HG03103 (cell line): Measurements from ENCODE around the gene SSC5D.
"Not testable (repeated sequence)": the region's sequence is repeated elsewhere in the genome, so short reads cannot be mapped to it uniquely, and the experiment has no call there.

Experiments
- ATAC-seq: cut with Tn5 transposase; IDR thresholded peaks from one replicate; pipeline ENCODE4 v1.9.1; 2021; ENCODE audit warnings: low read depth; ENCODE audit not compliant: unreplicated experiment

SSC5D gene

DNA sequence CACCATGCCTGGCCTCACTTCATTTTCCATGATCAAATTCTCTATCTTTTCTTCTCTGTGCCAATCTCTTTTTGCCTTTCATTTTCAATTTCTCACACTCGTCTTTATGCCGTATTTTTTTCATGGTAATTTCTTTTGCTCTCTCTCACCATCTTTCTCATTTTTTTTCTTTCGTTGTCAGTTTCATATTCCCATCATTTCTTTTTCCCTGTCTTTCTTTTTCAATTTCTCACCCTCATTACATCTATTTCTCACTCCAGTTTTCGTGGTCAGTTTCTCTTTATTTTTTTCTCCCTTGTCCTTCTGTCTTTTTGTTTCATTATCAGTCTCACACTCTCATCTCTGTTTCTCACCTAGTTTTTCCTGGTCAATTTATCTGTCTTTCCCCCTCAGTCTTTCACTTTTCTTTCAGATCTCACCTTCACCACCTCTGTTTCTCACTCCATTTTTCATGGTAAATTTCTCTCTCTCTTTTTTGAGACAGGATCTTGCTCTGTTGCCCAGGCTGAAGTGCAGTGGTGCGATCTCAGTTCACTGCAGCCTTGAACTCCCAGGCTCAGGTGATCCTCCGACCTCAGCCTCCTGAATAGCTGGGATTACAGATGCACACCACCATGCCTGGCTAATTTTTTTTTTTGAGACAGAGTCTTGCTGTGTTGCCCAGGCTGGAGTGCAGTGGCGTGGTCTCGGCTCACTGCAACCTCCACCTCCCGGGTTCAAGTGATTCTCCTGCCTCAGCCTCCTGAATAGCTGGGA is 14.1 kb downstream of the SSC5D start:
- ATAC-seq = no peak

DNA sequence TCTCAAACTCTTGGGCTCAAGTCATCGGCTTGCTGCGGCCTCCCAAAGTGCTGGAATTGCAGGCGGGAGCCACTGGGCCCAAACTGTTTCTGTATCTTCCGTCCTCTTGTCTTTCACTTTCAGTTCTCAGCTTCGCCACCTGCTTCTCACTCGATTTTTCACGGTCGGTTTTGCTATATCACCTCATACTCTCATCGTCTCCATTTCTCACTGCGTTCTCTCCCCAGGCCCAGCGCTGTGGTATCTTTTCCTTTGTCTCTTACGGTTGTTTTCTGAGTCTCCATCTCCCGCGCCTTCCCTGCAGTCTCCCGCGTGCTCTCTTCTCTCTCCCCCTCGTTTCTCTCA is 14.9 kb downstream of the SSC5D start:
- ATAC-seq = no peak

DNA sequence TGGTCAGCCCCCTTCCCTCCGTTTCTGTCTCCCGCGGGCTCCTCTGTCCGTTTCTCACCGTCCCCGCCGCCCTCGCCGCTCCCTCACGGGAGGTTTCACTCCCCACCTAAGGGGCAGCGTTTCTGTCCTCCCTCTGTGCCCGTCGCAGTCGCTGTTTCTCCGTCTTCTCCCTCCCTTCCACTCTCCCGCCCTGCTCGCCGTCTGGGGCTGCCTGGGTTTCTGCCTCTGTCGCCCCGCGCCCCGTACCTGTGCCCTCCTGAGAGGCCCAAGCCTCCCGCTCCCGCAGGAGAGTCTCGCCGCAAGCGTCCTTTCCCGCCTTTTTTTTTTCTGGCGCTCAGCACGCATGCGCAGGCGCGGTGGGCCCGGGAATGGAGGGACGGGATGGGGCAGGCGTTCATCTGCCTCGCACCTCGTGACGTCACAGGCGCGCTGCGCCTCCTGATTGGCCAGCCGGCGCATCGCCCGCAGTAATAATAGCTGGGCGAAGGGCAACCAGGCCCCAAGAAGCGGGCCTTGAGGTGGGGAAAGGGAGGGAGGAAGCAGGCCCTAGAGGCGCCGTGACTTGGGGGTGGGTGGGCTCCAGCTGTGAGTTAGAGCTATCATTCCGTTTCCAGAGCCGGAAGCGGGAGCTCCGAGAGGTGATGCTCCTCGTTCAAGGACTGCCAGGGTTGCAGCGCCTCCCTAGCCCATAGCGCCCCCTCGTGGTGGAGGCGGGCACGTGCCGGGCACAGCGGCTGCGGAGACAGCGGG is 15.4 kb downstream of the SSC5D start:
- peak; percentile 95 for ATAC-seq

DNA sequence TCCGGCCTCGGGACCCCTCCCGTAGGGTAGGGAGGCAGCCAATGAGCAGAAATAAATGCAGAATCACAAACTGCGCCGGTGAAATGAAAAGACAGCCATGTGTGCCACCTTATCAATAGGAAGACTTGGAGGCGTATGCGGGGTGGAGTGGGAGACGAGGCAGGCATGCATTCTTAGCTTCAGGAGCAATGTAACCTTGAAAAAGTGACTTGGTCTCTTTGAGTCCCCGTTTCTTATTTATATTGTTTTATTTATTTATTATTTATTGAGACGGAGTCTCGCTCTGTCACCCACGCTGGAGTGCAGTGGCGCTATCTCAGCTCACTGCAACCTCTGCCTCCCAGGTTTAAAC is 16.0 kb downstream of the SSC5D start:
- no peak for ATAC-seq

DNA sequence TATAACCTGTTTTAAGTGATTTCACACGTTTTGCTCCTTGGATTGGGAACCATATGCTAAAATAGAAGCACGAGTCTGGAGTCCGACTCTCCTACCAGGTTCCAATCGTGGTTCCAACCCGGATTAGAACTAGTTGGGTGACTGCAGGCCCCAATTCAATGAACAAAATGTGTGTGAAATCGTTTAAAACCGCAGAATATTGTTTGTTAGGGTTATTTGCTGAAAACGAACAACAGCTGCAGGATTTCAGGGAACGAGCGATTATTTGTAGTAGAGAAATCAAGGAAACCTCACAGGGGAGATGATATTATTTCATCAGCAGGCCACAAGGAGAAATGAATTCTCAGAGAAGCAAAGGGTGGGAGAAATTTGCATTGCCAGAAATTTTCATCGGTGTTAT is 16.7 kb downstream of the SSC5D start:
- no peak for ATAC-seq

DNA sequence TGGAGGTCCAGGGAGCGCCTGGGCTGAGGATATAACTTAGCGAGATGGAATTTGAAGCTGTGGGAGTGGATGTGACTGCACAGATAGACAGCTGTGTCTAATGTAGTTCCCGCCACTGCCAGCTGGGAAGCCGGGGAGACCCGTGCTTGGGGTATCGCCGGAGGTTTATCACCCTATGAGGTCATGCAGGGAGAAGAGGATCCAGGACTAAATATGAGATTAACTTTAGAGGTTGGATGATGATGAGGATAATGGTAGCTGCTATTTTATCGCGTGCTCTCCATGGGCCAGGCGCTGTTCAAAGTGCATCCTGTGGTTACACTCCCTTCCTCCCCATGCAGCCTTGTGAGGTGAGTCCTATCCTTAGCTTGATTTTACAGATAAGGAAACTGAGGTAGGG is 19.9 kb downstream of the SSC5D start:
- no peak for ATAC-seq

DNA sequence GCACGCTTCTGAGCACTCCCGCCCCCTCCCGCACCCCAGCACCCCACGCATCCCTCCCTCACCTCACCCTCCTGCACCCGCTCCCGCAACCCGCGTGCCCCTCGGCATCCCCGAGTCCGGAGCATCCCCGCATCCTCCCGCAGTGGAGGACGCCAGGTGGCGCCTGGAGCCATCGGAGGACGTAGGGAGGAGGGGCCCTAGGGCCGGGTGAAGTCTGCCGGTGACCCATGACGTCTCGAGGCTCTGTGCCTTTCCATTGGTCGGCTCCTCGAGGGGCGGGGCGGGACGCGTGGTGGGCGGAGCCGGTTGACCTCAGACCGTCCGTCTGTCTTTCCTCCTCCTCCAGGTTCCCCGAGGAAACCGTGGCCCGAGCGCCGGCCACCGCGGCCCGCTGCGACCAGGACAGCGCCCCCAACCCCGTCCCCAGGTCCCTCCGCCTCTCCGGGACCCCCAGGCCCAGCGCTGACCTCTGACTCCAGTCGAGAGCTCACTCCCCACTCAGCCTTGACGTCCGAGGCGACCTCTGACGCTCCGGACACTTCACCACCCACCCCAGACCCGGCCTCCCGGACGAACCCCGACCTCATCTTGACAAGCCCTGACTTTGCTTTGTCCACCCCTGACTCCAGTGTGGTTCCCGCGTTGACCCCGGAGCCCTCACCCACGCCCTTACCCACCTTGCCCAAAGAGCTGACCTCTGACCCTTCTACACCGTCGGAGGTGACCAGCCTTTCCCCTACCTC is 28.8 kb downstream of the SSC5D start:
- peak; percentile 98 for ATAC-seq

DNA sequence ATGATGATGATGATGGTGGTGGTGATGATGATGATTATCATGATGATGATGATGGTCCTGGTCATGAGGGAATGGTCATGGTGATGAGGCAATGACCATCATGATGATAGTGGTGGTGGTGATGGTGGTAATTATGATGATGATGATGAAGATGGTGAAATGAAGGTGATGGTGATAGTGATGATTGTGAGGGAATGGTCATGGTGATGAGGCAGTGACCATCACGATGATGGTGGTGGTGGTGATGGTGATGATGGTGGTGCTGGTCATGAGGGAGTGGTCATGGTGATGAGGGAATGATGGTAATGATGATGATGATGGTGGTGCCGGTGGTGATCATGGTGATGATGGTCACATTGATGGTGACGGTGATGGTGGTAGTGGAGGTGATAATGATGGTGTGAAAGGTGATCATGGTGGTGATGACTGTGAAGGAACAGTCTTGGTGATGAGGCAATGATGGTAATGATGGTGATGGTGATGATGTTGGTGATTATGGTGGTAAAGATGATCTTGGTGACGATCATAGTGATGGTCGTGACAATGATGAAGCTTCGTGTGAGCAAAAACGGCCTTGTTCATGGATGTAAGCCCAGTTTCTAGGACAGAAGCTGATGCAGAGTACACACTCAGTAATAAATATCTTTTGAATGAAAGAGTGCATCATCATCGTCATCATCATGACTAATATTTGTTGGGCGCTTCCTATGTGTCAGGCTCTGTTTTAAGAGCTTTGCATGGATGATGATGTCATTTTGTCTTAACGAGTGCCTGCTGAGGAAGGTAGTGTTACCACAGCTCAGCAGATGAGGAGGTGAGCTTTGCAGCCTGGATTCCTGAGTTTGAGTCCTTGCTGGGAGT is 31.4 kb downstream of the SSC5D start:
- ATAC-seq = no peak

DNA sequence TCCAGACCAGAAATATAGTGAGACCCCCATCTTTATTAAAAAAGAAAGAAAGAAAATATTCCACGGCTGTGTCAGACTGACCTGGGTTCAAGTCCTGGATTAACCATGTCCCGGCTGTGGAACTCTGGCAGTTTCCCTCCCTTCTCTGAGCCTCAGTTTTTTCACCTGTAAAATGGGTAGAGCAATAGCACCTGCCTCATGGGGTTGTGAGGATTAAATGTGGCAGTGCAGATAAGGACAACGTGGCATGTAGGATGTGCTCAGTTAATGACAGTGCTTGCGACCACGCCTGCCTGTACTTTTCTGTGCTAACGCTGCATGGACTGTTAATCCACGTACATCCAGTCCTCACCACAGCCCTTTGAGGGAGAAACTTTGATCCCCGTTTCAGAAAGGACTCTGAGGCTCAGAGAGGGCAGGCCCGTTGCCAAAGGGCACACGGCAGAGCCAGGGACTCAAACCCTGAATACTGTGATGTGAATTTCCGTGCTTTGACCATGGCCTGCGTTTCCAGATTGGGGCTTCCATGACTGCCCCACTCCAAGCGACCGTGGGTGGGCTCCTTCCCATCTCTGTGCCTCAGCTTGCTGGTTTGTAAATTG is 32.6 kb downstream of the SSC5D start:
- ATAC-seq = no peak

DNA sequence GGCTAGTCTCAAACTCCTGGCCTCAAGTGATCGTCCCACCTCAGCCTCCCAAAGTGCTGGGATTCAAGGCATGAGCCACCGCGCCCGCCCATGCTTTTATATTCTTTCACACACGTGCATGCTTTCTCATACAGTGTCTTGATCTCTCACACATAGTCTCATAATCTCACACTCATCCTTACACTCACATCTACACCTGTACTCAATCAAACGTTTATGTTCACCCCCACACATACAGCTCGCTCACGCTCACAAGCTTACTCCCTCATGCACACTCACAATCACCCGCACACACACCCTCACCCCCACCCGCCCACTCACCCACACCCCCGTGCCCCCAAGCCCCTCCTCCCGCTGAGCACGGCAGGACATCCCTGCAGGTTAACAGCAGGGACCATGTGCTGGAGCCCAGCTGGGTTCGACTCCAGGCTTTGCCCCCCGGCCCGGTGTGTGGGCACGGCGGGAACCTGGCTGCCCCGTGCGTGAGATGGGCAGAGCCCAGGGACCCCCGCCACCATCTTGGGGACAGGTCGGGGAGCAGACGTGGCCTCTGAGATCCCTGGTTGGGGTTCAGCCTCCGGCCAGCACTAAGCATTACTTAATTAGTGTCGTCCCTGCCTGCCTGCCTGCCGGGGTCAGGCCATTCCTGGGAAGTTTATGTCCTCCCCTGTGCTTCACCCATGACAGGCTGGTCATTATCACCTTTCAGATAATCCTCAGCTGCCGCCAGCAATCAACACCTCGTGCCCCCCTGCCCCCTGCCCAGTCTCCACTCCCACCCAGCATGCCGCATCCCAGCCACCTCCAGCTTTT is 37.3 kb downstream of the SSC5D start:
- no peak for ATAC-seq

DNA sequence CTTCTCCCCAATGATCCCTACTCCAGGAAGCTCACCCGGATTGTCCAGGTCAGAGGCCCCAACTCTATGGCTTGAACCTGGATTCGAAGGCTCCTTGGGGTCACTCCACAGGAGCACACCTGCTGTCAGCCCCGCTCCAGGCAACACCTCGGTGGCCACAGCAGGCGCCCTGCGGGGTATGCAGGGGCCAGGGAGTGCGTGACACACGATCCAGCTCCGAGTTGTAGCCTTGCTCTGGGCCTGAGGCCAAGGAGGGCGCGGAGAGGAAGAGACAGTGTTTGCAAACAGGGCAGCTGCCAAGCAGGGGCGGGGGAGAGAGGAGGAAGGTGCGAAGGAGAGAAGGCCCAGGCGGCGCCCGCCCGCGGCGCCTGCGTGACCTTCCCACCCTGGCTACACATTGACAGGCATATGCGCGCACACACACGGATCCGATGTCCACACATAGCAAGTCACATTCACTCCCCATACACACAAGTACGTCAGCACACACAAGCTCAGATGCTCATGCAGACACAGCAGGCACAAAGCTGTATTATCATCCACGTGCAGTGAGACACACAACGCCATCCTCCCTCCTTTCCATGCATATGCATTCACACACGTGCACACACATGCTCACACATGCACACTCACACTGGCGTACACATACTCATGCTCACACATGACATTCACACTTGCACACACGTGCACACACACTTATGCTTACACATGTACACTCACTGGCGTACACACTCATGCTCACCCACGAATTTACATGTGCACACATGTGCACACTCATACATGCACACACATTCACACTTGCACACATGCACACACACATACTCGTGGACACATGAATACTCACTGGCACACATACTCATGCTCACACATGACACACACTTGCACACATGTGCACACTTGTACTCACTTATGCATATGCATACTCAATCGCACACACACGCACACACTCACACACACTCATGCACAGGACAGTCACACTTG is 38.3 kb downstream of the SSC5D start:
- ATAC-seq = no peak

DNA sequence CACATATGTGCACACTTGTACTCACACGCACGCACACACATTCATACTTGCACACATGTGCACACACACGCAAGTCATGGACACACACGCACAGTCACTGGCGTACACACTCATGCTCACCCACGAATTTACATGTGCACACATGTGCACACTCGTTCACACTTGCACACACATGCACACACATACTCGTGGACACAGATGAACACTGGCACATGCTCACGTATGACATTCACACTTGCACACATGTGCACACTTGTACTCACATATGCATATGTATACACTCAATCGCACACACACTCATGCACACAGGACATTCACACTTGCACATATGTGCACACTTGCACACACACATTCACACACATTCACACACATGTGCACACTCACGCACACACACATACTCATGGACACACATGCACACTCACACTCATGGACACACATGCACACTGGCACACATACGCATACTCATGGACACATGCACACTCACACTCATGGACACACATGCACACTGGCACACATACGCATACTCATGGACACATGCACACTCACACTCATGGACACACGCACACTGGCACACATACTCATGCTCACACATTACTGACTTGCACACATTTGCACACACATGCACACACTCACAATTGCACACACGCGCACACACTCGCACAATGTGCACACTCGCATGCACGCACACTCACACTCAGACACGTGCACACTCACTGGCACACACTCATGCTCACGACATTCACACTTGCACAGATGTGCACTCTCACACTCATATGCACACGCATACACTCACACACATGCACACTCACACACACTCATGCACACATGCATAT is 39.2 kb downstream of the SSC5D start:
- ATAC-seq = no peak

DNA sequence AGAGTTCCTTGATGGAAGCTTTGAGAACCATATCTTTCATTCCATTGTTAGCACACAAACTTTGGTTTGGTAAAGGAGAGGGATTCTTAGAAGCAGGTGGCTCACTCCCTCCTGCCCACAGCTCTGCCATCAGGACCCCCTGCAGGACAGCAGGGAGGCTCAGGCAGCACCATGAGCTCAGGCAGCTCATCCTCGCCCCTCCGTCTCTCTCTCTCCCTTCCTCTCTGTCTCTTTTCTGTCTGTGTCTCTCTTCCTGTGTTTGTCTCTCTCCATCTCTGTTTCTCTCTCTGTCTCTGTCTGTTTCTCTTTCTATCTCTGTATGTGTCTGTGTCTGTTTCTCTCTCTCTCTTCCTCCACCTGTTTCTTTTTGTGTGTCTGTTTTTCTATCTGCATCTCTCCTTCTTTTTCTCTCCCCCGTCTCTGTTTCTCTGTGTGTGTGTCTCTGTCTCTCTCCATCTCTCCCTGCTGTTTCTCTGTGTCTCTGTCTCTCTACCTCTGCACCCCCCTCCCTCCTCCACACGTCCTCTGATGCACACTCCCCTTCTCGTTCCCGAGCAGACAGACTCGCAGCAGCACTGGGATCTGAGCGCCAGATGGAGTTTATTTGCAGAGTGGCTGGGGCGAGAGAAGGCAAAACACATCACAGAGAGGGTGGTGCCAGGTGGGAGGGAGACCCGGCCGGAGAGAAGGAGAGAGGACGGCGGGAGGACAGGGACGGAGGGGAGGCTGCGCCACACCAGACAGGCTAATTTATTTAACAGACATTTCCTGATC is 40.0 kb downstream of the SSC5D start:
- no peak for ATAC-seq

DNA sequence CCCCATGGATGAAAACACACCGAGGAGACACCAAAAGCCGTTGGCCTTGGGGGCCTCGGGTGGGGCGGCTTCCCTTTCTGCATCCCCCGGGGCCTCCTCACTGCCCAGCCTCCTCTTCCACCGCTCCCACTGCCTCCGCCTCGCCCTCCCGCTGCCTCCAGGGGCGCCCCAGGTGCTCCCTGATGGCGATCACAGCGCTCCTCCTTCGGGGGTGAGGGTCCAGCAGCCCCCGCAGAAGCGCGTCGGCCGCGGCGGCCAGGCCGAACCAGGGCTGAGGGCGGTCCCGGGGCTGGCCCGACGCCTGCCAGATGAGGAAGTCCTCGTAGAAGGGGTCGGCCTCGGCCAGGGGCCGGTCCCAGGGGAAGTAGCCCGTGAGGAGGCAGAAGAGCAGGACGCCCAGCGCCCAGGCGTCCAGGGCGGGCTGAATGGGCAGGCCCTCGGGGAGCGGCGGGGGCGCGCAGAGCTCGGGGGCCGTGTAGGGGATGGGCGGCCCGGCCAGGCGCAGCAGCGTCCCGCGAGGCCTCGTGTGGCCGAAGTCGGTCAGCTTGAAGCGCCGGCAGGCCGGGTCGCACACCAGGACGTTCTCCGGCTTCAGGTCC is 41.5 kb downstream of the SSC5D start:
- ATAC-seq = no peak

DNA sequence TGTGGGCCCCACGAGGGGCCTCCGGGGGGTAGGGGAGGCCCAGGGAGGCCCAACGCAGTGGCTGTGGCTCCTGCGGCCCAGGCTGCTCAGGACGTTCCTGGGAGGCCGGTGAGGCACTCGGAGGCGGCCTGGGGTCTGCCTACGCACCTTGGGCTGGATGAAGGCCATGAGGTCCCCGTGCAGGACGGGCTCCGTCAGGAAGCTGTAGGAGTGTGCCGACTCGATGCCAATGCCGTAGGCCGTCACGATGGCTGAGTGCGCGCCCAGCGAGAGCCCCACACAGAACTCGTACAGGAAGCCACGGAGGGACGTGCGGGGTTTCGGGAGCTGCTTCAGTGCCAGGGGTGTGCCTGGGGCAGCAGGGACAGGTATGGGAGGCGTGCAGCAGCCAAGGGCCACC is 42.8 kb downstream of the SSC5D start:
- no peak for ATAC-seq

DNA sequence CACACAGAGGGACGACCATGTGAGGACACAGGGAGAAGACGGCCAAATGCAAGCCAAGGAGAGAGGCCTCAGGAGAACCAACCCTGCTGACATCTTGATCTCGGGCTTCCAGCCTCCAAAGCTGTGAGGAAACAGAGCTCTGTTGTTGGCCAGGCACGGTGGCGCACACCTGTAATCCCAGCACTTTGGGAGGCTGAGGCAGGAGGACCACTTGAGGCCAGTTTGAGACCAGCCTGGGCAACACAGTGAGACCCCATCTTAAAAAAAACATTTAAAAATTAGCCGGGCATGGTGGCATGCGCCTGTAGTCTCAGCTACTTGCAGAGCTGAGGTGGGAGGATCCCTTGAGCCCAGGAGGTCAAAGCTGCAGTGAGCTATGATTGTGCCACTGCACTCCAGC is 46.0 kb downstream of the SSC5D start:
- not testable (repeated sequence) for ATAC-seq
